ENCODE results near the gene PAK1.
"Not testable (repeated sequence)": the region's sequence is repeated elsewhere in the genome, so short reads cannot be mapped to it uniquely, and the experiment has no call there.

Gene PAK1

DNA sequence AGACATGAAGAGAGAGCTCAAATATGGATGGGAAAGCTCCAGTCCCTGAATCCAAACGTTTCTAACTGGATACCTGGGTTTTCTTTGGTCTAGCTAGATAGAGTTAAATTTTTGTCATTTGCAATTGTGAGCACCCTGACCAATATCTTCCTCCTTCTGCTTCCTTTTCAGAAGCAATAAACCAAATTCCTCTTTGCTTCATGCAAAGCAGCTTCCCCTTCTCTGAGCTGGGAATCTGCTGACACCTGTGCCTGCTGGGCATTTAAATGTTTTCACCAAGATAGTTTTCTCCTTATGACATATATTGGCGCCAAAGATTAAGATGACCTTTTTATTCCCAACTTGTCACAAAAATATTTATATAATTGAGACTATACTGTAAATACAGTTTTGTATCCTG is 27.9 kb upstream of the PAK1 start:
- H3K4me3 Mint-ChIP-seq, result no peak overlapping the region
- H3K27me3 Mint-ChIP-seq, result peaks cover 5% of the 10 kb centered on the region
- no peaks in the 10 kb centered on the region for H3K9me3 Mint-ChIP-seq (ENCODE audit: low read depth)
- peaks cover 8% of the 10 kb centered on the region for H3K4me1 Mint-ChIP-seq (ENCODE audit: low read depth)
- no peaks in the 10 kb centered on the region for H3K36me3 Mint-ChIP-seq
- H3K27ac Mint-ChIP-seq, result no peak overlapping the region

DNA sequence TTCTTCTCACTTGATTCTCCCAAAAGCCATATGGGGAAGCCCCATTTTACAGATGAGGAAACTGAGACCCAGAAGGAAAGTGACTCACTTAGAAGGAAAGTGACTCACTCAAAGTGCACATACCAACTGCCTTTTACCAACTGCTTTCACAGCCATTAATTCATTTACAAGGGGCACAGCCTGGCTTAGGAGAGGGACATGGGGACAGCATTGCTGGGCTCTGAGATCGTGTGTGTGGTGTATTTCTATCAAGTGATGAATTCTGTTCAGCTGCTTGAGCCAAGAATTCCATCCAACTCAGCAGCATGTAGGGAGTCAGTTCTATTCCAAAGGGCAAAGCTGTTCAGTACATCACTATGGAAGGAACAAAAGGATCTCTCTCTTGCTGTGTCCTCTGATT is 23.5 kb upstream of the PAK1 start:
- Mint-ChIP-seq H3K4me1 (ENCODE audit: low read depth) (peaks cover 10% of the 10 kb centered on the region), H3K4me3 (no peak overlapping the region), H3K27ac (no peak overlapping the region), H3K27me3 (peaks cover 3% of the 10 kb centered on the region), H3K36me3 (peaks cover 2% of the 10 kb centered on the region), H3K9me3 (ENCODE audit: low read depth) (peaks cover 3% of the 10 kb centered on the region)

DNA sequence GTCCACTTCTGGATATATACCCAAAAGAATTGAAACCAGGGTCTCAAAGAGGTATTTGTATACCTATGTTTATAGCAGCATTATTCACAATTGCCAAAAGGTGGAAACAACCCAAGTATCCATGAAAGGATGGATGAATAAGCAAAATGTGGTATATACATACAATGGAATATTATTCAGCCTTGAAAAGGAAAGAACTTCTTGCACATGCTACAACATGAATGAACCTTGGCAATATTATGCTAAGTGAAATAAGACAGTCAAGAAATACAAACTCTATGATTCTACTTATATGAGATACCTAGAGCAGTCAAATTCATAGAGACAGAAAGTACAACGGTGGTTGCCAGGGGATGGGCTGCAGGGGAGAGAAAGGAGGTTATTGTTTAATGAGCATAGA is 21.6 kb upstream of the PAK1 start:
- Mint-ChIP-seq H3K4me1 (ENCODE audit: low read depth) (peaks cover 10% of the 10 kb centered on the region), H3K36me3 (peaks cover 2% of the 10 kb centered on the region), H3K4me3 (no peak overlapping the region), H3K27me3 (peaks cover 3% of the 10 kb centered on the region), H3K9me3 (ENCODE audit: low read depth) (peaks cover 3% of the 10 kb centered on the region), H3K27ac (no peak overlapping the region)

DNA sequence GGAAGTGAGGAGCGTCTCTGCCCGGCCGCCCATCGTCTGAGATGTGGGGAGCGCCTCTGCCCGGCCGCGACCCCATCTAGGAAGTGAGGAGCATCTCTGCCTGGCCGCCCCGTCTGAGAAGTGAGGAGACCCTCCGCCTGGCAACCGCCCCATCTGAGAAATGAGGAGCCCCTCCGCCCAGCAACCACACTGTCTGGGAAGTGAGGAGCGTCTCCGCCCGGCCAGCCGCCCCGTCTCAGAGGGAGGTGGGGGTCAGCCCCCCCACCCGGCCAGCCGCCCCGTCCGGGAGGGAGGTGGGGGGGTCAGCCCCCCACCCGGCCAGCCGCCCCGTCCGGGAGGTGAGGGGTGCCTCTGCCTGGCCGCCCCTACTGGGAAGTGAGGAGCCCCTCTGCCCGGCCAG is 16.1 kb upstream of the PAK1 start:
- not testable (repeated sequence) for H3K27me3 Mint-ChIP-seq; H3K9me3 Mint-ChIP-seq (ENCODE audit: low read depth); H3K4me1 Mint-ChIP-seq (ENCODE audit: low read depth); H3K4me3 Mint-ChIP-seq; H3K27ac Mint-ChIP-seq; H3K36me3 Mint-ChIP-seq

DNA sequence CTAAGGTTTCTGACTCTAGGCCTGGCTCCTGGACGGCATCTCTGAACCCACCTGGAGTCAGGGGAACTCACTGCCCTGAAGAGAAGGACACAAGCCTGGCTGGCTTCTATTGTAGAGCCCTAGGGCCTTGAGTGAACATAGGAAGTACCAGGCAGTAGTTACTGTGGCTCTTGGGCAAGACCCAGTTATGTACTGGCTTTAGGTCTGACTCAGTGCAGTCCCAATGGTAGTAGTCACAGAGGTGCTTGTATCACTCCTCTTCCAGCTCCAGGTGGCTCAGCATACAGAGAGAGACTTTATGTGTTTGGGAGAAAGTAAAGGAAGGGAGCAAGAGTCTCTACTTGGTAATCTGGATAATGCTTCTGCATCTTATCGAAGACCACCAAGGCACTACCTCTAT is 13.9 kb upstream of the PAK1 start:
- Mint-ChIP-seq H3K27ac (no peak overlapping the region), H3K27me3 (peaks cover 1% of the 10 kb centered on the region), H3K9me3 (ENCODE audit: low read depth) (no peaks in the 10 kb centered on the region), H3K4me3 (no peak overlapping the region), H3K36me3 (no peaks in the 10 kb centered on the region), H3K4me1 (ENCODE audit: low read depth) (no peaks in the 10 kb centered on the region)

DNA sequence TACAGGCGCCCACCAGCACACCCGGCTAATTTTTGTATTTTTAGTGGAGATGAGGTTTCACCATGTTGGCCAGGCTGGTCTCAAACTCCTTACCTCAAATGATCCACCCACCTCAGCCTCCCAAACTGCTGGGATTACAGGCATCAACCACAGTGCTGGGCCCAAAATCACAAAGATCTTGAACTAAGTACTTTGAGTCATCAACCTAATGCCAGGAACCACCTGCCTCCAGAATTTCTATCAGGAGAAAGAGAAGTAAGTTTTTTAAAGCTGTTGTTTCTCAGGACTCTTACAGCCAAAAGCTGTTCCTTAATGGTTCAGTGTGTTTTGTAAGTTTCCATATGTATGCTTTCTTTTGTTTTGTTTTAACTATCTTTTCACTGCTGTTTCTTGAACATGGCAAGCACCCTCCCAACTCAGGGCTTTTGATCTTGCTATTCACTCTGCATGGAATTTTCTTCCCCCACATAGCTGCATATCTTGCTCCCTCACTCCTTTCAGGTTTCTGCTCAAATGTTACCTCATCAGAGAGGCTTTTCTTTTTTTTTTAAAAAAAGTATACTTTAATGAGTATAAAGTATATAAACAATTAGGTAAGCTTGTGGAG is 6.0 kb upstream of the PAK1 start:
- H3K9me3 Mint-ChIP-seq (ENCODE audit: low read depth), result no peaks in the 10 kb centered on the region
- H3K27me3 Mint-ChIP-seq, result peaks cover 1% of the 10 kb centered on the region
- no peak overlapping the region for H3K4me3 Mint-ChIP-seq
- H3K36me3 Mint-ChIP-seq, result no peaks in the 10 kb centered on the region
- H3K27ac Mint-ChIP-seq, result no peak overlapping the region
- peaks cover 4% of the 10 kb centered on the region for H3K4me1 Mint-ChIP-seq (ENCODE audit: low read depth)

DNA sequence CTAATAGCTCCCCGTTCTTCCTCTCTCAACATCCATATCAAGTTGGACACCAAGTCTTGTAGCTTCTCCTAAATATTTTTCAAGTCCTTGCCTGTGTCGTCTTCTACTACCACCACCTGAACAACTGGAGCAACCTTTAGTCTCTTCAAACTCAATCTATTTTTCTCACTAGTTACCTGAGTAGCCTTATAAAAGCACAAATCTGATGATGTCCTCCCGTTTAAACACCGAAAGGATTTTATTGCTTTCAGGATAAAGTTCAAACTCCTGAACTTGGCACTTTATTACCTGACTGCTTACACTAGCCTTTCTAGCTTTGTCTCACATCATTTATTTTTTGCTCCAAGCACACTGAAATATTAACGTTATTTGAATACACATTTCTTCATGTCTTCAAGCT is 1.3 kb upstream of the PAK1 start:
- no peaks in the 10 kb centered on the region for H3K27me3 Mint-ChIP-seq
- H3K4me1 Mint-ChIP-seq (ENCODE audit: low read depth), result peaks cover 29% of the 10 kb centered on the region
- H3K9me3 Mint-ChIP-seq (ENCODE audit: low read depth), result no peaks in the 10 kb centered on the region
- H3K27ac Mint-ChIP-seq, result peak overlapping the region; percentile 55
- H3K4me3 Mint-ChIP-seq, result peak overlapping the region; percentile 91
- no peaks in the 10 kb centered on the region for H3K36me3 Mint-ChIP-seq

DNA sequence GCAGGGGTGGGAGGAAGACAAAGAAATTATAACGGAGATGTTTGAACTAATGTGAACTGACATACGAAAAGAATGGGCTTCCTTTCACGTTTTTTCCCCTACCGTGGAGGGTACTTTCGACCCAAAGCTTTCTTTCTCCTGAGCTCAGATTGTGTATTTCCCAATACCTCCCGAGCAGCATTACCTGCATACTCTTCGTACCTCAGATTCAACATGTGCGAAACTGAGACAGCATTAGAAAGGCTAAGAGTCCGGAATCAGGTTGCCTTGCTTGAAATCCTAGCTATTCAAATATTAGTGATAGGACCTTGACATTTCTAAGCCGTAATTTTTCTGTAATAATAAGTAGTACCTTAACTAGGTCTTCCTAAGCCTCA is 778 bp upstream of the PAK1 start:
- Mint-ChIP-seq H3K4me3 (peak overlapping the region; percentile 91), H3K27ac (peak overlapping the region; percentile 91), H3K9me3 (ENCODE audit: low read depth) (no peaks in the 10 kb centered on the region), H3K36me3 (no peaks in the 10 kb centered on the region), H3K27me3 (no peaks in the 10 kb centered on the region), H3K4me1 (ENCODE audit: low read depth) (peaks cover 30% of the 10 kb centered on the region)

DNA sequence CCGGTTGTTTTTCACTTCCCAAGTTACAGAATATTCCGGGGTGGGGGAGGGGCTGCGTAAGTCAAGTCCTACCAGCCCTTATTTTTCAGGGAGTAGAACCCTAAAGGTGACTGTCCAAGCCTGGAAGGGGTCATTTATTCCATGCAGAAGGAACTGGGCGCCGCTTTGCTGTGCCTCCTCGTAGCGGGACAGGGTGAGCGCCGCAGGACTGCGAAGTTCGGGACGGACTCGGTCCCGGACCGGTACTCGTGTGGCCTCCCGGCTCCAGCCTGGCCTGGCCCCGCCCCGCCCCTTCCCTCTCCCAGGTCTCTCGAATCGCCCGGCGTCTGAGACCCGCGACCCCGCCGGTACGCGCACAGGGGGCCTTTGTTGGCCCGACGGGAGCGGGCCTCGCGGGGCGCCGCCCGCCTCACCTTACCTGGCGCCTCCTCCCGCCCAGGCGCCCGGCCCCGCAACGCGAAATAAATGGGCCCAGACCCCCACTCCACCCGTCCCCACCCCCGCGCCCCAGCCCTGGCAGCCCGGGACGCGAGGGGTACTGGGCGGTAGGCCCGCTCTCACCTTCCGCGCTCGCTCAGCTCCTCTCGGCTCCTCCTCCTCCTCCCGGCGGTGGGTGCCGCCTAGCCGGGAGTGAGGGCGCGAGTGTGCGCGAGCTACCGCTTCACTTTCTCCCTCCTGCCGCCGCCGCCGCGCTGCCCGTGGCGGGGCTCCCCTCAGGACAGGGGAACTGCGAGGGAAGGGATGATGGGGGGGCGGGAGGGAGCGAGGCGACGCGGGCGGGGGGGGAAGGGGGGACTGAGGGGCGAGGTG is 698 bp downstream of the PAK1 start:
- Mint-ChIP-seq H3K27ac (no peak overlapping the region), H3K4me3 (peak overlapping the region; percentile 80), H3K36me3 (no peaks in the 10 kb centered on the region), H3K4me1 (ENCODE audit: low read depth) (peaks cover 30% of the 10 kb centered on the region), H3K9me3 (ENCODE audit: low read depth) (no peaks in the 10 kb centered on the region), H3K27me3 (no peaks in the 10 kb centered on the region)

DNA sequence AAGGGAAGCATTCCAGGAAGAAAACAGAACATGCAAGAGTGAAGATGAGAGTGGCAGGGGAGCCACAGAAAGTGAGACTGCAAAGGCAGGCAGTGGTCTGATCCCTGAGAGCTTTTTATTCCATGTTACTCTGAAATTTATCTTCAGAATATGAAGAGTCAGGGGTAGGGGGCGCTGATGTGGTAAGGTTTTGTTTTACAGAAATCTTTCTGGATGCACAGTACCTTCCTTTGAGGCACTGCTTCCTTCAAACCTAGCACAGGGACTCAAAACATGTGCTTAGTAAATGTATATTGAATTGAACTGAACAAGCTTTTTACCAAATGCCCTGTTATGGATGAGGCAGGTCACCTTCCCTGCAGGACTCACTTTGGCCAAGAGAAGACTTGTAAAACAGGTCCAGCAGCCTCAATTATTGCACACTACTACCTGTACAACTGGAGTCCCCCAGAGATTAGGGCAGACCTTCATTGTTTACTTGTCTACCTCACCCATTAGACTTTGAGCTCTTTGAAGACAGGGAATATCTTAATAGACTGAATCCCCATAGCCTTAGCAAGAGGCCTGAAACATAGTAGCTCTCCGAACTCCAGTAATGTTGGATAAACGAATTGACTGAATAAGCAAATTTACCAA is 2.2 kb downstream of the PAK1 start:
- Mint-ChIP-seq H3K36me3 (no peaks in the 10 kb centered on the region), H3K9me3 (ENCODE audit: low read depth) (no peaks in the 10 kb centered on the region), H3K27ac (no peak overlapping the region), H3K4me3 (peak overlapping the region; percentile 80), H3K4me1 (ENCODE audit: low read depth) (peaks cover 30% of the 10 kb centered on the region), H3K27me3 (no peaks in the 10 kb centered on the region)

DNA sequence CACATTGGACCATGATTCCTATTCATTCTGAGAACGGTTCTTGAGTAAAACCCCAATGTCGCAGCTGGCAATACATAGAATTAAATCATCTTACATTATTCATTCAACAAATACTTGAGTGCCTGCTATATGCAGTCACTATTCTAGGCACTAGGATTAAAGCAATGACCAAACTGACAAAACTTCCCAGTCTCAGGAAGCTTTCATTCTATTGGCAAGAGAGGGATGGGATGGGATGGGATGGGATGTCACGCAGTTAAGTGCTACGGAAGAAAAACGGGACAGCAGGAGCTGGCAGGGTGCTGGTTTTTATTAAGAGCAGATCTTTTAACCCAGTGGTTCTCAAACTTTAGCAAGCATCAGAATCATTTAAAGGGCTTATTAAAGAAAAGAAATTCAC is 2.9 kb downstream of the PAK1 start:
- no peaks in the 10 kb centered on the region for H3K27me3 Mint-ChIP-seq
- H3K4me3 Mint-ChIP-seq, result peak overlapping the region; percentile 38
- H3K4me1 Mint-ChIP-seq (ENCODE audit: low read depth), result peaks cover 30% of the 10 kb centered on the region
- no peaks in the 10 kb centered on the region for H3K36me3 Mint-ChIP-seq
- no peak overlapping the region for H3K27ac Mint-ChIP-seq
- H3K9me3 Mint-ChIP-seq (ENCODE audit: low read depth), result no peaks in the 10 kb centered on the region

DNA sequence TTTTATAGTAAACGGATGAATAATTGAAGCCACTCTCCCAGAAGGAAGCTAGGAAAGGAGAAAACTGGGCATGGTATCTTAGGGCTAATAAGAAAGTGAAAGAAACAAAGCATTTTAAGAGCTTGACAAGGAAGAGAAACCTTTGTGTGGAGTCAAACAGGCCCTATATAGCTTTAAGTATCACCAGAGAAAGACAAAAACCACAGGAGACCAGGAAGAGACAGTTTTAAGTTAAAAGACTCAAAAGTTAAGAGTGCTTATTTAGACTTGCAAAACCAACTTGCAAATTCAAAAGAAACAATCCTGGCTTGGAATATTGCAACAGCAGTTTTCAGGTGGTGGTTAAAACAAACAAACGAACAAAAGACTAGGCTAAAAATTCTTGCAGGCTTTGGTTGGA is 3.4 kb downstream of the PAK1 start:
- H3K4me1 Mint-ChIP-seq (ENCODE audit: low read depth), result peaks cover 30% of the 10 kb centered on the region
- H3K36me3 Mint-ChIP-seq, result no peaks in the 10 kb centered on the region
- no peaks in the 10 kb centered on the region for H3K9me3 Mint-ChIP-seq (ENCODE audit: low read depth)
- no peak overlapping the region for H3K27ac Mint-ChIP-seq
- no peak overlapping the region for H3K4me3 Mint-ChIP-seq
- H3K27me3 Mint-ChIP-seq, result no peaks in the 10 kb centered on the region

DNA sequence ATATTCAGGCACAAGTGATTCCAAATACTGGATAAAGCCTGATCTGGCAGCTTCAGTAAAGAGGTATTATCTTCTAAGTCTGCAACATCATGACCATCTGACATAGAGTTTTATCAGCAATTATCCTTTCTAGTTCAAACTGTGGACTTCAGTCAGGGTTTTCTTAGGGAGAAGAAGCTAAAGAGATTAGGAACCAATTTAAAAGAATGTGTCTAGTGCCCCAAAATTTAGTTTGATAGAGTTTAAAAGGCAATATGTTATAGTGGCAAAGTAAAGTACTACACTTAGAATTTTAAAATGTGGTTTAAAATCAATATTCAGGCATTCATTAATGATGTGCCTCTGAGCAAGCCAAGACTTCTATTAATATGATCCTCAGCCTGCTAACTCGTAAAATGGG is 5.4 kb downstream of the PAK1 start:
- H3K9me3 Mint-ChIP-seq (ENCODE audit: low read depth), result no peaks in the 10 kb centered on the region

DNA sequence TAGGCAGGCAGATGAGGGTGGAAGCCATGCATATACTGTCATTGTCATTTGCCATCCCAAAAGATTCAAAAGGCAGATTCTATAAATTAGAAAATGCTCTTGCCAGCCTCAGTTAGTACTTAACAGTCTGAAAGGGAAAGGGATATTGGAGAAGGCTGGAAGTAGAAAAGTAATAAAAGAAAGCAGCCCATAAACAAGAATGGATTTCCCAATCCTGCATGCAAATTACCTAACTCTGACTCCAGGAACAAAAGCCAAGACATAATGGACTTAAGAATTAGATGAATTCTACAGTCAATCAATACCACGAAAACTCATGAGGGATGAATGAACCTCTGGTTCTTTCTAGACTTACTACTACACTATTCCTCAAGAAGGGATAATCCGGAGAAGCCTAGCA is 5.9 kb downstream of the PAK1 start:
- H3K27me3 Mint-ChIP-seq, result no peaks in the 10 kb centered on the region
- no peaks in the 10 kb centered on the region for H3K9me3 Mint-ChIP-seq (ENCODE audit: low read depth)
- peaks cover 21% of the 10 kb centered on the region for H3K4me1 Mint-ChIP-seq (ENCODE audit: low read depth)
- H3K27ac Mint-ChIP-seq, result no peak overlapping the region
- no peaks in the 10 kb centered on the region for H3K36me3 Mint-ChIP-seq
- no peak overlapping the region for H3K4me3 Mint-ChIP-seq

More for the DNA sequence above, 5.4 kb downstream of the PAK1 start:
- H3K27ac Mint-ChIP-seq, result no peak overlapping the region
- H3K36me3 Mint-ChIP-seq, result no peaks in the 10 kb centered on the region
- H3K4me1 Mint-ChIP-seq (ENCODE audit: low read depth), result peaks cover 21% of the 10 kb centered on the region
- no peaks in the 10 kb centered on the region for H3K27me3 Mint-ChIP-seq
- H3K4me3 Mint-ChIP-seq, result no peak overlapping the region

DNA sequence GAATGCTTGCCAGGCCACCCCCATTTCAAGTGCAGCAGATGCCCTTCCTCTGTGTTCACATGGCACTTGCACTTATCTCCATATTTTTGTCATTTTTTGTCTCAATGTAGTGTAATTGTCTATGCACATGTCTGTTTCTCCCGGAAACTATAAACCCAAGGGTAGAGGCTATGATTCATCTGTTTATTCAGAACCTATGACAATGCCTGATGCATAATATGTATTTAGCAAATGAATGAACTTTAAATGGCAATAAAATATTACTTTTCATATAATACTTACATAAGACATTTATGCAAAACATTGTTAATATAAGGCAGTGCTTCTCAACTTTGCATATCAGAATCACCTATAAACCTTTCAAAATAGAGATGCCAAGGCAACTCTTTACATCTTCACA is 6.7 kb downstream of the PAK1 start:
- Mint-ChIP-seq H3K4me3 (no peak overlapping the region), H3K27ac (no peak overlapping the region), H3K27me3 (no peaks in the 10 kb centered on the region), H3K4me1 (ENCODE audit: low read depth) (peaks cover 15% of the 10 kb centered on the region), H3K9me3 (ENCODE audit: low read depth) (no peaks in the 10 kb centered on the region), H3K36me3 (no peaks in the 10 kb centered on the region)
